Stimulated activated CD4-positive, alpha-beta T cell treated with anti-CD3 and anti-CD28 coated beads, Interleukin-1b, Interleukin-23, amount 100 ng/mL, for 48 hours (primary cell): Measurements from ENCODE around the gene ADAT3.
"Not testable (repeated sequence)": the region's sequence is repeated elsewhere in the genome, so short reads cannot be mapped to it uniquely, and the experiment has no call there.

Experiments used
- DNase-seq: peaks from one replicate; pipeline ENCODE4 v3.0.0-alpha.2; 2020

ADAT3 gene

DNA sequence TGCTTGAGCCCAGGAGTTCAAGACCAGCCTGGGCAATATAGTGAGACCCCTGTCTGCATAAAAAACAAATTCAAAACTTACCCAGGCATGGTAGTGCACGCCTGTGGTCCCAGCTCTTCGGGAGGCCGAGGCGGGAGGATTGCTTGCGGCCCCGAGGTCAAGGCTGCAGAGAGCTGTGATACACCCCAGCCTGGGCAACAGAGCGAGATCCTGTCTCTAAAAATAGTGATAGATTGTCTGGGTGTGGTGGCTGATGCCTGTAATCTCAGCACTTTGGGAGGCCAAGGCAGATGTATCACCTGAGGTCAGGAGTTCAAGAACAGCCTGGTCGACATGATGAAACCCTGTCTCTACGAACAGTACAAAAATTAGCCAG, 37.9 kb upstream of the ADAT3 start:
- DNase-seq: no peak

DNA sequence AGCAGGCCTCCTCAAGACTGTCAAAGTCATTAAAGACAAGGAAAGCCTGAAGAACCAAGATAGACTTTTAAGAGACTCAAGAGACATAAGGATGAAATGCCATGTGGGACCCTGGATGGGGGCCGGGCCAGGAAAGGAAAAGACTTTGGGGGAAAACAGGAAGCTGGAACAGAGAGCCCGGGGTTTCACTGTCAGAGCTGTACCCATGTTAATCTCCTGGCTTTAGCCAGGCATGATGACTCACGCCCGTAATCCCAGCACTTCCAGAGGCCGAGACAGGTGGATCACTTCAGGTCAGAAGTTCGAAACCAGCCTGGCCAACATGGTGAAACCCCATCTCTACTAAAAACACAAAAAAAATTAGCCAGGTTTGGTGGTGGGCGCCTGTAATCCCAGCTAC, 36.2 kb upstream of the ADAT3 start:
- no peak for DNase-seq

DNA sequence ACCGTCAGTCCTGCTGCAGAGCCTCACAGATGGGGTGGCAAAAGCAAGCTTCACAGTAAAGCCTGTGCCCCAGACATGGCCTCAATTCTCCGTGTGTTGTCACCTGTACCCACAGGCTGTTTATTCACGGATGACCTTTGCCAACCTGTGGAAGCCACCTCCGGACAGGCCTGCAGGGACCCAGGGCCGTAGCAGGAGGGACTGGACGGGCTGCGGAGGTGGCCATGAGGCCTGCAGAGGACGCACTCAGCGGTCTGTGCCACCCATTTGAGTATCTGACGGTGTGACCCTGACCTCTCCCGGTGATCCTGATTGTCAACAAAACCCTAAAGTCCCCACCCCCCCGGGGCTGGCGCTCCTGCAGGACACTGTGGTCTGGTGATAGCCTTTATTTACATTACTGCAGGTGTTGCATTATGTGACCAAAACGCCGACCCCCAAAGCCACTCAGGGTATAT, 34.0 kb upstream of the ADAT3 start:
- no peak for DNase-seq

DNA sequence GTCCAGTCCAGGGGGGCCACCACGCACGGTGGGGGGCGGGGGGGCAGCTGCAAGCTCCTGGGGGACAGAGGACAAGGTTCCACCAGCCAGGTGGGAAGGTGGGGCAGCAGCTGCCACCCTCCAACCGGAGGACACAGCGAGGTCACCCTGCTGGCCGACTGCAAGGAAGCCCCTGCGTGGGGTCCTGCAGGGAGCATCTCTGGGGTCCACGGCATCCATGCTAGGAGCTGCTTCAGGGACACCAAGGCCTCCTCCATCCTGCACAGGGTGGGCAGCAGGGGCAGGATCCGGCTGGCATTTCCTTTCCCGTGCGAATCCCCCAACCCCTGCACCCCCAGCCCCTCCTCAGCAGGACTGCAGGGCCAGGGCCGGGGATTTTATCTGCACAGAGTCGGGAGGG, 33.6 kb upstream of the ADAT3 start:
- no peak for DNase-seq

DNA sequence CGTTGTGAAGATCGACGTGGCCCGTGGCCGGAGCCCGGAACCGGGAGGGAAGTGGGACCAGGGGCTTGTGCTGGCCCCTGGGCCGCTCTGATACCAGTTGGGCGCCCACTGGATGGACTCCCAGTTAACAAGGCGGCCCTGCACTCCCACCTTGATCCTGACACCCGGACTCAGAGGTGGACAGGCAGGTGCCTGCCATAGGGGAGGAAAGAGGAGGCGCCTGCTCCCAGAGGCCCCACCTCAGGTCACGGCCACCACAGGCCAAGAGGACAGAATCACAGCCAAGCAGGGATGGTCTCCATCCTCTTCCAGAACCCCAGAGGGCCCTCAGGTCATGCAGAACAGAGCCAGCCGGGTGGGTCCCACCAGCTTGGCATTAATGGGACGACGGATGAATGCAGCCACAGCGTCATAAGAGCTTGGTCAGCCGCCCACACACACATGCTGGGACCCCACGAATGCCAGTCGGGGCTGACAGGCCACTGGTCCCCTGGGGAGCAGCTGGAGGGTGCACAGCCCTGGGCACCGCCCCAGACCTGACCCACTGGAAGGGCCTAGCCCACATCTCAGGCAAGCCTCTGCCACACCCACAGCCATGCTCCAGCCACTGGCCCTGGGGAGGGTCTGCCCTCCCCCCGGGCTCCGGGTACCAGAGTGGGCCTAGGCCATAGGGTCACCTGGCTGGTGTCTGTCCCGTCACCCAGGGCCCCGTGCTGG, 32.2 kb upstream of the ADAT3 start:
- no peak for DNase-seq

DNA sequence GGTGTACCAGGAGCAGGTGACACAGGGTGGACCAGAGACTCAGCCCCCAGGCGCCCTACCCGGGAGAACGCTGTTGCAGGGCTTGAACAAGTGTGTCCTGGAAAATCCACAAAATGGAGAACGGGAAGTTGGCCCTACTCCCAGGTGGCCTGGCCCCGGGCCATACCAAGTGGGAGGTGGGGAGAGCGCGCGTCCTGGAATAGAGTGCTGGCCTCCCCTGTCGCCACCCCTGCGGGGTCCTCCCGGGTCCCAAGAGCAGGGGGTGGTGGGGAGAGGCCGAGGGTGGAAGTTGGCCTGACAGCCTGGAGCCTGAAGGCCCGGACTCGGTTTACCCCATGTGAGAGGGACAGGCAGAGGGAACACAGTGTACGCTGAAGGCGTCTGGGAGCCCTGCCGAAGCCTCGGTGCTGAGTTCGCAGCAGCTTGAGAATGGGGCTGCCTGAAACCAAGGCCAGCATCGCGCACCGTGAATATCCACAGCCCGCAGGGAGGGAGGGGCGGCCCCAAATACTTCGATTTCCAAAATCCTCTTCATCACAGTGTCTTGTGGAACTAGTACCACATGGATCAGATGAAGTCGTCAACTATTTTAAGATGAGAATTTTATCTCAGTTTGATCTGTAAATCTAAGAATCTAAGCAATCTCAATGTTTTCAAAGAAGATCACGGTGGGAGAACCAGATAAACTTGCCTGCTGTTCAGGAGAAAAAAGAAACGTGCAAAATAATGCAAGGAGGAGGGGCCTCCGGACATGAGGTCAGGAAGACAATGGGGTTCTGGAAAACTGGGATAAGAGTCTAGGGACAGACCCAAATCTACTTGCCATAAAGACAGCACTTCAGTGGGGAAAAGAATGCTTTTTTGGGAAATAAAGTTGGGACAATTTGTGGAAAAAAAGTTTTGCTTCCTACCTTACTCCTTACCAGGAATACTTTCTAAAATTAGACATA, 31.4 kb upstream of the ADAT3 start:
- DNase-seq: no peak

DNA sequence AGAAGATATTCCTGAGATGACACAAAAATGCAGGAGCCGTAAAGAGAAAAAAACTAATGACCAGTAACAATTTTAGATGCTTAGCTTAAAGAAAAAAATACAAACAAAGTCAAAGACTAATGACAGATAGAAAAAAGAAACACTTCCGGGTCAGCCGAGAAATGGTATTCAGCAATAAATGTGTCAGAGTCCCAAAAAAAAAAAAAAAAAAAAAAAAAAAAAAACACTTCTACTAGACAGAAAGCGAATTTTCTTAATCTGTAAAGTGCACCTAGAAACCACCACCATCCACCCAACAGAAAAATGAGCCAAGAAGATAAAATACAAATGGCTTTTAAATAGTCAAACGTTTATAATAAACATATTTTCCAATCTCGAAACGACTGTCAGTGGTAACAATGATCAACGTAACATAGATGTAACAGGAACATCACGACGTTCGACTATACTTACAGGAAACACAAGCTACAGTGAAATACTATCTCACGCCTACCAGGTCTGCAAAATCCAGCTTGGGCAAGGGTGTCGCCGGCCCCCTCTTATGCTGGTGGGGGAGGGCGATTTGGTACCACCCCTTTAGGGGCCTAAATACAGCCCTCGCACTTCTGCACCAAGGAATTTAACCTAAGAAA, 30.5 kb upstream of the ADAT3 start:
- no peak for DNase-seq

DNA sequence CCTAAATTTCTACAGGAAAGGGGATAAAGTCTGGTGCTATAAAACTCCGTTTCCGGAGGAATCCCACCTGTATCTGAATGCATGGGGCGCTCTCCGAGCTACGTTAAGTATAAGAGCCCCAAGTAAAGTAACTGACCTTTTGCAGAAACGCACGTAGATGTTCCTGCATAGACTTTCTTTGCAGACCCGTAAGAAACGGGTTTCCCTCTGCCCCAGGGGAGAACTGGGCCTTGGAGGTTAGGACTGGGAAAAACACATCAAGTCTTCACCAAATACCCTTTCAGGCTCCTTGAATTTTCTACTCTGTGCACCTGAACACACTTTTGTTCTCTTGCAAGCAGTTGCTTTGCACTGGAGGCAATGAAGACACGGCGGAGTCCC, 29.9 kb upstream of the ADAT3 start:
- DNase-seq: not testable (repeated sequence)

DNA sequence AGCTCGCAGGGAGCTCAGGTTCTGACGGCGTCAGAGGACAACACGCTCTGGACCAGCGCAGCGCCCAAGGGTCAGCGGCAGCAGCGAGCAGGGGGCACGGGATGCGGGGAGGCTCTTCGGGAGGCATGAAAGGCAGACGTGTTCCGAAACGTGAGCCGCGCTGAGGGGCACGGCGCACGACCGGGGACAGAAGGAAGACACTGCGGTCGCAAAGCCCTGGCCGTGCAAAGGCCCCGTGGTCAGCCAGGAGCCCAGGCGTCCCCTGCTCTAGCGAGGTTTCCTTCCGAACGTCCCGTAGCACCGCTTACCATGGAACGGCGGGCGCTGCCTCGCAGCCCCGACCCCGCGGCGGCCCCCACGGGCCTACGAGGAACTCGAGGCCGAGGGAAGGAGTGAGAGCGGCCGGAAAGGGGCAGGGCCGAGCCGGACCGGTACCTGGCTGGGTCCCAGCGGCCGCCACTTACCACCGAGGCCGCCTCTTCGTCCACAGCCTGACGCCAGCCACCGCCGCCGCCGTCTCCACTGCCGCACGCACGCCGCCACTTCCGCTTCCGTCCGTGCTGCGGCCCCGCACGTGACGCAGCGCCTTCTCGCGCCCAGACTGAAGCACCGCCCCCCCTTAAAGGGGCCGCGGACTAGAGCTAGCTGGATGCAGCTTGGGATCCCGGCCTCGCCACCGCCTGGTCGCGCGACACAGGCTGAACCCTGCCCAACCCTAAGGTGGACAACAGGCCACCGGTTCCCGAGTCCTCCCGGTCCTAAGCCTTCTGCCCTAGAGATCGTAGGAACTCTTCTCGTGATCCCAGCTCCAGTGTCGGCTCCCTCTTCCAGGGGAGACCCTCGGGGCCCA, 29.3 kb upstream of the ADAT3 start:
- peak; percentile 88 for DNase-seq

DNA sequence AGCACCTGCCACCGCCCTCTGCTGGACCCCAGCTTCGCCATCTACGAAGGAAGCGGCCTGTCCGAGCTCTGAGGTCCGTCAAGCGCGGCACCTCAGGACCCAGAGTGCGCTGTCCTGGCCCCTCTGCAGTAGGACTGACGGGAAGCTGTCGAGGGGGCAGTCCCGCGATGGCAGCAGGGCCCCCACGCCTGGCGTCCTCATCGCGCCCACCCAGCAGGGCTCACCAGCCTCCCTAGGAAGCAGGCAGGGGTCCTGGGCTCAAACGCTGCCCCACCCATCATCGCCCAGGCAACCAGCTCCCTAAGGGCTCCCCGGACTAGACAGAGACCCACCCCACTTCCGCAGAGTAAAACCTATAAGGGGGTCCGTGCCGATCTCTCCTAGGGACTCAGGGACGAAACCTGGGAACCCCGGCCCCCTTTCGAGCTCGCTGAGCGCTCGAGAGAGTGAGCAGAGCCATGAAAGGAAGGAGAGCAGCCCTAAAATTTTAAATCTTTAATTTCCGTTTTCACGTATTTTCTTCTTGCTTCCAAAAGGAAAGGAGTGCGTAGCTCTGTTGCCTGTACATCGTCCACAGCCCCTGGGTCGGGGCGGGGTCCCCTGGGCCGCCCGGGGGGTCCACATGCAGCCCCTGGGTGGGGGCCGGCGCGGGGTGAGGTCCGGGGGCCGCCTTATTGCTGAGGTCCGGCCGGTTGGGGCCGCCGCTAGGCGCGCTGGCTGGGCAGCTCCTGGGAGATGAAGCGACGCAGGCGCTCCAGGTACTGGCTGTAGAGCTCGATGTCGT, 28.5 kb upstream of the ADAT3 start:
- DNase-seq: not testable (repeated sequence)

DNA sequence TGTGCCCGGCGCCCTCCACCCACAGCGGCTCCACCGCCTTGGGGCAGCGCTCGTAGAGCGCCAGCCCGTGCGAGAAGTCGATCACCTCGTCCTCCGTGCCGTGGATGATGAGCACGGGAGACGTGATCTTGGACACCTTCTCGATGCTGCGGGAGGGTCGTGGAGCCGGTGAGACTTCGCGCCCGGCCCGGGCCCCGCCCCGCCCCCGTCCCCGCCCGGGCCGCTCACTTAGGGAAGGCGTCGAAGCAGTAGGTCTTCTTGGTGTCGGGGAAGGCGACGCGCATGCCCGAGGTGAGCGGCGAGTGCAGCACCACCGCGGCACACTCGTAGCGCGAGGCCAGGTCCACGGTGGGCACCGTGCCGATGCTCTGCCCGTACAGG, 27.9 kb upstream of the ADAT3 start:
- DNase-seq: not testable (repeated sequence)

DNA sequence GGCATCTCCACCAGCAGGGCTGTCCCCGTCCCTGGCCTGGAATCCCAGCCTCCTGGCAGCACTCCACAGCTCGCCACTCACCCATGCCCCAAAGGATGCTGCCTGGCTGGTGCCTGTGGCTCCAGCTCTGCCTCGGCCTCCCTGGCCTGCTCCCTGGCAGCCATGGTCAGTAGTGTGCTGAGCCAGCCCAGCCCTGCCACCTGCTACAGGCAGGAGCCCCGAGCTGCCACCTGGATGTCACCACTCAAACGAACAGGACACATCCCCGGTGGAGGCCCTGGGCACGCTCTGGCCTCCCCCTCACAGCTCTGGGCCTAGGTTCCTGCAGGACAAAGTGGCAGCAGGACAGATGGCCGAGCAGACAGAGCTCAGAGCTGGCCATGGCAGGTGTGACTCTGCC, 26.6 kb upstream of the ADAT3 start:
- not testable (repeated sequence) for DNase-seq

DNA sequence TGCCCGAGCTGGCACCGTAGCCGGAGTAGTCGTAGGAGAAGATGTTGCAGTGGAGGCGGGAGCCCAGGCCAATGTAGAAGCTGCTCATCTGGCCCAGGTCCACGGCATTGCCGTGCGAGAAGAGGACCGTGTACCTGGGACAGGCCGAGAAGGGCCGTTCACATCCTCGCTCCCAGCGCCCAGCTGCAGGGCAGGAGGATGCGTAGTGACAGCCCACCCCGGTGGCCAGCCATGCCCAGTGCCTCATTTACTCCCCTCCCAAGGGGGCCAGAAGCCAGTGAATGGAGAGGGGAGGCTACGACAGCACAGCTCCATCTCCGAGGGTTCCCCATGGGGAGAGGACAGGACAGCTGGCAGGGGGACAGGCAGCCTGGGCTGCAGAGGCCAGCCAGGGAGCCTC, 25.2 kb upstream of the ADAT3 start:
- not testable (repeated sequence) for DNase-seq

DNA sequence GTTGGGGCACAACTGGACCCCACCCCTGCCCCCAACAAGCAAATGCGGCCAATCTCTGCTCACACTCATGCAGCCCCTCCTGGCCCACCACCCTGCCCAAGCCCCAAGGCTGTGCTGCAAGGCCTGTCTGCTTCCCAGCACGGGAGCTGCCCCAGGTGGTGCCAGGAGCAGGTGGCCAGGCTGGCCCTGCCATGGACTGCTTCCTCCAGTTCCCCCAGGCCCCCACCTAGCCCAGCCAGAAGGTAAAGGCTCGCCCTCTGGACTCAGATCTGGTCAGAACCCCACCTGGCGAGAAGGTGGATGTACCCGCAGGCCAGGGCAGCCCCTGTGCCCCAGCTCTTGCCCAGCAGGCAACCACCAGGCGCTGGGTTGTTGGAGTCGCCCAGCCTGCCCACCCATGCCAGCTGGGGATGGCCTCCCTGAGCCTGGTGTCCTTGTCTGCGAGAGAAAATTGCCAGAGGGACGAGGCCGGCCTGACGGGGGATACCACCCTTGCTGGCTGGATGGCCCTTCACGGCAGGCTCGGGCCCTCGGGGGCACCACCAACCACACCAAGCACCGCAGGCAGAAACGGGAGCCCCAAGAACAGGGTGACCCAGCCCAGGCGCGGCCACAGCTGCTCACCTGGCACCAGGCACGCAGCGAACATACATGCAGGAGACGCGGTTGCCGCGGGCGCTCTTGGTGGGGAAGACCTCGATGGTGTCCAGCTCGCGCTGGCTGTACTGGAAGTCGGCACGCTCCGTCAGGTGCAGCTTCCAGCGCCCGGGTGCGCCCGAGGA, 24.4 kb upstream of the ADAT3 start:
- DNase-seq: no peak

DNA sequence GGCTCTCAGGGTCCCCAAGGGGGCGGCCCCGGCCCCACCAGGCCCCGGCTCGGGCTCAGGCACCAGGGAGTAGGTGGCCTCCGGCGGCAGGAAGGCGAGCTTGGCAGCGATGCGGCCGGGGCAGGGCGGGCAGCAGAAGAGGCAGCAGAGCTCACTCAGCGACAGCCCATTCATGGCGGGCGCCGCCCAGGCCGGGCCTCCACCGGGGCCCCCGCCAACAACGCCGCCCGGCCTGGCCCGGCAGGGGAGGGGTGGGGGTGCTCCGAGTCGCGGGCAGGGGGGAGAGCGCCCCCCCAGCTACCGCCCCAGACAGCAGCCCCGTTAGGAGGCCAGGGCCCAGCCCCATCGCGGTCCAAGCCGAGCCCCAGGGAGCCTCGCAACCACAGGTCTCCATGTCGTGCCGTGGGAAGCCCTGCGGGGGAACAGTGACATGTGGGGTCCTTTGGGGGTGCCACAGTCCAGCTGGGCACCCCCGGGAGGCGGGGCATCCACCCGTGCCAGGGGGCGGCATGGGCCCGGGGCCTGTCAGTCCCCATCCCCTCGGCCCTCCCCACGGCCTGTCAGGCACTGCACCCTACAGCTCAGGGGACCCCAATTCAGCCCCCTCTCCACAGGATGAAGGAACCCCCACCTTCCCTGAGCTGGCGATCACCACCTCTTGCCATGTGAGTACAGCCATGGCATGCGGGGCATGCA, 23.7 kb upstream of the ADAT3 start:
- DNase-seq: not testable (repeated sequence)

DNA sequence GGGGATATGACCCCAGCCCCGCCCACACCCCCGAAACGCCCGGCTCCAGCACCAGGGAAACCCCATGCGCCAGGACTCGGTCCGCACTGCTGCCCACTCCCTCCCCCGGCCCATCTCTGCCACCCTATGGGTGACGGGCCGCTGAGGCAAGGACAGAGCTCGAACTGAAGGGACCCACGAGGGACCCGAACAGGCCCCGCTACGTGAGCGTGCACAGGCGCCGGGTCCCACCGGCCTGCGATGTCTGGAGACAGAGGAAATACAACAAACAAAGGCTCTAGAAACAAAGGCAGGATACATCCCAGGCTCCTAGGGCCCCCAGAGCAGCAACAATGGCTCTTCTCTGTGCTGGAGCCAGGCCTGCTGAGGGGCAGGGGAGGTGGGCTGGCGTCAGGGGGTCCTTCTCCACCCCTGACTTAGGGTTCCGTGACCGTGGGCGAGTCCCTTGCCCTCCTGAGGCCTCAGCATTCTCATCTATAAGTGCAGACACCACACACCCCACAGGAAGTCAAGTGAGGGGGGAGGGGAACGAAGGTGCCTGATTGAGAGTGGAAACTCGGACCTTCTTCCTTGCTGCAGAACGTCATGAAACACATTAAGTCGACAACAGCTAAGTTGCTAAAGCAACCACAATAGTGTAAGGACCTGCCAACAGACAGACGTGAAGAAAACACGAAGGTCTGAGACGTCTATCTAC, 23.0 kb upstream of the ADAT3 start:
- peak; percentile 65 for DNase-seq

DNA sequence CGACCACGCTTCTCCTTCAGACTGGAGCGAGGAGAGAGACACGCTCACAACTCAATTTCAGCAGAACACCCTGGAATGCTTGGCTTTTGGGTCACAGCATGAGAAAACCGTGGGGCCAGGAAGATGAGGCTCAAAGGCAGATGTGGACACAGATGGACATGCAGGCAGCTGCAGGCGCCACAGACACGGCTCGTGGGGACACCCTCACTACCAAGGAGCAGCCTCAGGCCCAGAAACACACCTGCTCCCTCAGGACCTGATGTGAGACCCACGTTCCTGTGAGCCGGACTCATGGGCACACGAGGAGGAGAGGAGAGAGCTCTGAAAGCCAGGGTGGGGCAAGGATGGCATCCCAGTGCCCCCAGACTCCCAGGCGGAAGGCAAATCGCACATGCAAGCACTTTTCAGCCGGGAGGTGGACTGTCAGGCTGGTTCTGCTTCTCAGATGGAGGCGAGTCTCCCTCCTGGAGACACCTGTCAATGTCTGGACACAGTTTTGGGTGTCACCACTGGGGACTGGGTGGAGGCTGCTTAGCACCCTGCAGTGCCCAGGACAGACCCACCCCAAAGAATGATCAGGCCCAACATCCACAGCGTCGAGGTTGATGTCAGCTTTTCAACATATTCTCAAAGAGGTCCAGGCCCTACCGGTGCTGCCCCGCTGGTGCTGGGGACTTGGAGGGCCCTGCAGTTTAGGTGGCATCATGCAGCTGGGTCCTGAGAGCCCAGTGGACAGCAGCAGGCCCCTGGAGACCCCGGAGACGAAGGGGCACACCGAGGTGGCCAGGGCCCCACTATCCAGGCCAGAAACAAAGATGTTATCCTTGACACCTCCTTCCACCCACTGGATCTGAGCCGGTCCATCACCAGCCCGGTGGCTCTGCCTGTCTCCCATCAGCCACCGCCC, 22.2 kb upstream of the ADAT3 start:
- no peak for DNase-seq

DNA sequence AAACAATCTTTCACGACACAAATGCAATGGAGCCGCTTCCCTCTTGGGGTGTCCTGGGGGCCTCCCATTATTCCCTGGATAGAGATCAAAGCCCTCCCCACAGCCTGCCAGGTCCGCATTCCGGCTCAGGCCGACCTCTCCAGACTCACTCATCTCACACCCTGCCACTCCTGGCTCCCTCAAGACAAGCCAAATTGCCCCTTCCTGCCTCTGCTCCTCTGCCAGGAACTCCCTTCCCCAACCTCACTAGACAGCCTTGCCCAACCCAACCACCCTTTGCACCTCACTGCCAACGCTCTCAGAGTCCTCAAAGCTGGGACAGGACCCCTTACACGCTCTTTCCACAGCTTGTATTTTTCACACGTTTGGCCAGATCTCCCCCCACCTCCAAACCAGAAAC, 21.4 kb upstream of the ADAT3 start:
- DNase-seq: no peak

DNA sequence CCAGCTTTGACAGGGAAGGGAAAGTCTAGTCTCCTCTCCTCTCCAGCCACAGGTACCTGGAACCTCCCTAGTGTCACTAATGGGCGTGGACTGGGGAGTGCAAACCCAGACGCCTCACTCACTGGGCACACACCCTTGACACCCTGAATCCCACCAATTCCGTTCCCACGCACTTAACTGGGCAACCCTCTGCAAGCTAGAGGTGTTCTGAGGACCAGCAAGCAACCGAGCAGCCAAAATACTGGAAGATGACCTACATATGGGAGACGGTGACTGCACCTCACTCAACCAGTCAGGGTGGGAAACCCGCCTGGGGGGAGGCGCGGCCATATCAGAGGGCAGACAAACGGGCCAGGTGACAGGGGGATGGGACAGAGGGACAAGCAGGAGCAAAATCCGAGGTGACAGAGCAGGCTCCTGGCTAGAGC, 20.9 kb upstream of the ADAT3 start:
- no peak for DNase-seq
